BLaER1 treated with 17β-estradiol and CSF1 and Interleukin-3, amounts not matched to agents 10 nM and 100 nM (cell line): ENCODE data around the gene TBC1D22B.
"Not testable (repeated sequence)": the region's sequence is repeated elsewhere in the genome, so short reads cannot be mapped to it uniquely, and the experiment has no call there.

Source experiments
- H3K27ac ChIP-seq, 11 experiments: shearing (Covaris generic); formaldehyde crosslinking; 2 replicates each; pipeline ENCODE4 v1.8.1; 2022
- H3K27me3 ChIP-seq, 11 experiments: shearing (Covaris generic); formaldehyde crosslinking; 2 replicates each; pipeline ENCODE4 v1.8.1; 2022
- H3K36me3 ChIP-seq, 11 experiments: shearing (Covaris generic); formaldehyde crosslinking; 2 replicates each; pipeline ENCODE4 v1.8.1; 2022
- H3K4me1 ChIP-seq, 10 experiments: shearing (Covaris generic); formaldehyde crosslinking; 2 replicates each; pipeline ENCODE4 v1.8.1; 2022
- H3K4me2 ChIP-seq, 11 experiments: shearing (Covaris generic); formaldehyde crosslinking; 2 replicates each; pipeline ENCODE4 v1.8.1; 2022
- H3K4me3 ChIP-seq, 10 experiments: shearing (Covaris generic); formaldehyde crosslinking; 2 replicates each; pipeline ENCODE4 v1.8.1; 2022
- H3K9ac ChIP-seq, 11 experiments: shearing (Covaris generic); formaldehyde crosslinking; 2 replicates each; pipeline ENCODE4 v1.8.1; 2022
- H3K9me3 ChIP-seq, 11 experiments: shearing (Covaris generic); formaldehyde crosslinking; replicated peaks in 1 of 11; 2 replicates each; pipeline ENCODE4 v1.8.1; 2022
- H4K20me1 ChIP-seq, 11 experiments: shearing (Covaris generic); formaldehyde crosslinking; 2 replicates each; pipeline ENCODE4 v1.8.1; 2022
- Cebpa-rat ChIP-seq, 11 experiments: shearing (Covaris generic); IDR thresholded peaks; 2 replicates each; pipeline ENCODE4 v1.8.1; 2022

TBC1D22B gene

GRCh38 chr6:37340639-37340943 is 83.0 kb downstream of the TBC1D22B start:
- Histone ChIP-seq H3K4me2 (no peak overlapping the region), H3K9ac (no peak overlapping the region), H3K4me1 (no peaks in the 10 kb centered on the region), H3K36me3 (no peaks in the 10 kb centered on the region), H3K27me3 (no peaks in the 10 kb centered on the region), H3K27ac (no peak overlapping the region), H4K20me1 (no peaks in the 10 kb centered on the region), H3K4me3 (no peak overlapping the region), H3K9me3 (no peaks in the 10 kb centered on the region)
- TF ChIP-seq Cebpa-rat (IDR thresholded peaks at IDR 0.05) = no peak

- no peak overlapping the region for H3K27ac ChIP-seq
- peaks cover 0 to 5% (median 0%) of the 10 kb centered on the region in 11 experiments; a peak in 5 of 22 replicates for H3K9me3 ChIP-seq
- no peaks in the 10 kb centered on the region for H3K27me3 ChIP-seq
- H4K20me1 ChIP-seq = no peaks in the 10 kb centered on the region
- no peak for TF ChIP-seq Cebpa-rat (IDR thresholded peaks at IDR 0.05)
- H3K9ac ChIP-seq = no peak overlapping the region
- no peaks in the 10 kb centered on the region for H3K36me3 ChIP-seq
- H3K4me2 ChIP-seq = no peak overlapping the region
- H3K4me1 ChIP-seq = no peaks in the 10 kb centered on the region
- H3K4me3 ChIP-seq = no peak overlapping the region
These were observed 85.7 kb downstream of the TBC1D22B start for GRCh38 chr6:37343248-37343647.

- Histone ChIP-seq H3K4me3 (no peak overlapping the region), H3K9ac (no peak overlapping the region), H4K20me1 (no peaks in the 10 kb centered on the region), H3K9me3 (peaks cover 0 to 5% (median 0%) of the 10 kb centered on the region in 11 experiments; a peak in 5 of 22 replicates), H3K27ac (no peak overlapping the region), H3K36me3 (no peaks in the 10 kb centered on the region), H3K4me1 (no peaks in the 10 kb centered on the region), H3K4me2 (no peak overlapping the region), H3K27me3 (no peaks in the 10 kb centered on the region)
- no peak for TF ChIP-seq Cebpa-rat (IDR thresholded peaks at IDR 0.05)
These were observed 86.7 kb downstream of the TBC1D22B start for GRCh38 chr6:37344308-37344707.

- H3K27me3 ChIP-seq, H3K4me1 ChIP-seq, H3K9me3 ChIP-seq, H3K9ac ChIP-seq, H3K4me2 ChIP-seq, H3K27ac ChIP-seq, H3K36me3 ChIP-seq, H3K4me3 ChIP-seq, H4K20me1 ChIP-seq: not testable (repeated sequence)
These were observed 88.2 kb downstream of the TBC1D22B start for GRCh38 chr6:37345804-37346203.

- Histone ChIP-seq H3K9ac (no peak overlapping the region), H3K36me3 (no peaks in the 10 kb centered on the region), H3K4me2 (no peak overlapping the region), H3K27me3 (no peaks in the 10 kb centered on the region), H3K27ac (no peak overlapping the region), H3K9me3 (peaks cover 0 to 5% (median 0%) of the 10 kb centered on the region in 11 experiments; a peak in 5 of 22 replicates), H3K4me1 (no peaks in the 10 kb centered on the region), H3K4me3 (no peak overlapping the region), H4K20me1 (no peaks in the 10 kb centered on the region)
- TF ChIP-seq Cebpa-rat (IDR thresholded peaks at IDR 0.05) = no peak
These were observed 89.6 kb downstream of the TBC1D22B start for GRCh38 chr6:37347177-37347576.

- Histone ChIP-seq H3K27ac (no peak overlapping the region), H3K9me3 (peaks cover 0 to 5% (median 0%) of the 10 kb centered on the region in 11 experiments; a peak in 5 of 22 replicates), H3K4me3 (no peak overlapping the region), H3K27me3 (no peaks in the 10 kb centered on the region), H3K4me1 (no peaks in the 10 kb centered on the region), H3K36me3 (no peaks in the 10 kb centered on the region), H3K4me2 (no peak overlapping the region), H3K9ac (no peak overlapping the region), H4K20me1 (no peaks in the 10 kb centered on the region)
- TF ChIP-seq Cebpa-rat (IDR thresholded peaks at IDR 0.05) = no peak
These were observed 90.1 kb downstream of the TBC1D22B start for GRCh38 chr6:37347670-37348111.

- H3K4me3 ChIP-seq = no peak overlapping the region
- TF ChIP-seq Cebpa-rat (IDR thresholded peaks at IDR 0.05) = no peak
- H4K20me1 ChIP-seq = peaks cover 2 to 14% (median 13%) of the 10 kb centered on the region in 11 experiments; a peak in 15 of 22 replicates
- H3K27me3 ChIP-seq = no peaks in the 10 kb centered on the region
- H3K4me1 ChIP-seq = peaks cover 11 to 20% (median 16%) of the 10 kb centered on the region in 10 experiments
- H3K9me3 ChIP-seq = peaks cover 0 to 5% (median 0%) of the 10 kb centered on the region in 11 experiments; a peak in 5 of 22 replicates
- no peak overlapping the region for H3K27ac ChIP-seq
- H3K9ac ChIP-seq = no peak overlapping the region
- H3K4me2 ChIP-seq = no peak overlapping the region
- H3K36me3 ChIP-seq = no peaks in the 10 kb centered on the region
These were observed 93.5 kb downstream of the TBC1D22B start for GRCh38 chr6:37351027-37351426.

- Histone ChIP-seq H3K27me3 (no peaks in the 10 kb centered on the region), H3K4me2 (no peak overlapping the region), H3K9ac (no peak overlapping the region)
These were observed 94.8 kb downstream of the TBC1D22B start for GRCh38 chr6:37352384-37352783.

GRCh38 chr6:37353761-37354525 is 96.4 kb downstream of the TBC1D22B start, which contains the start of gene RNF8:
RNF8 (plus strand) TSS chr6:37353983; CDS start chr6:37354165, 182 bp downstream.
- peaks cover 13 to 29% (median 20%) of the 10 kb centered on the region in 10 experiments for H3K4me1 ChIP-seq
- peak within 1 kb of the TSS; percentile 80 to 93 (median 89) for H3K9ac ChIP-seq
- peak within 1 kb of the TSS; percentile 66 to 83 (median 77) for H3K27ac ChIP-seq
- peaks cover 0 to 2% (median 0%) of the 10 kb centered on the region in 11 experiments; a peak in 1 of 22 replicates for H3K36me3 ChIP-seq
- H3K27me3 ChIP-seq = no peaks in the 10 kb centered on the region
- H3K9me3 ChIP-seq = no peaks in the 10 kb centered on the region
- H3K4me2 ChIP-seq = peak within 1 kb of the TSS; percentile 86 to 99 (median 95)
- no peak for TF ChIP-seq Cebpa-rat (IDR thresholded peaks at IDR 0.05)
- H3K4me3 ChIP-seq = peak within 1 kb of the TSS; percentile 81 to 98 (median 94)
- peaks cover 16 to 41% (median 34%) of the 10 kb centered on the region in 11 experiments; a peak in 17 of 22 replicates for H4K20me1 ChIP-seq

More at GRCh38 chr6:37352384-37352783, 94.8 kb downstream of the TBC1D22B start:
- no peak overlapping the region for H3K27ac ChIP-seq
- H3K4me1 ChIP-seq = peaks cover 13 to 29% (median 20%) of the 10 kb centered on the region in 10 experiments
- H4K20me1 ChIP-seq = peaks cover 15 to 27% (median 22%) of the 10 kb centered on the region in 11 experiments; a peak in 15 of 22 replicates
- H3K36me3 ChIP-seq = no peaks in the 10 kb centered on the region
- H3K4me3 ChIP-seq = no peak overlapping the region
- no peaks in the 10 kb centered on the region for H3K9me3 ChIP-seq
- TF ChIP-seq Cebpa-rat (IDR thresholded peaks at IDR 0.05) = no peak
